ENCODE data around the gene NHEJ1.

- TF ChIP-seq CTCF (IDR thresholded peaks at IDR 0.05) (no peak), POLR2A (IDR thresholded peaks at IDR 0.05) (no peak), POLR2AphosphoS5 (IDR thresholded peaks at IDR 0.05) (no peak)
These were observed 42.1 kb downstream of the NHEJ1 start for GRCh38 chr2:219118504-219118903.
